Dendritic cell treated with granulocyte-macrophage colony-stimulating factor and Interleukin-4, amounts not matched to agents 40 ng/mL and 50 ng/mL, for 4 days (primary cell): ENCODE measurements around the gene UBQLN2.
"Not testable (repeated sequence)": the region's sequence is repeated elsewhere in the genome, so short reads cannot be mapped to it uniquely, and the experiment has no call there.

Experiments
- H3K27ac Mint-ChIP-seq: one replicate; pipeline ENCODE4 v1.8.0; 2022; ENCODE audit warnings: mild to moderate bottlenecking, mixed read lengths
- H3K27me3 Mint-ChIP-seq: one replicate; pipeline ENCODE4 v1.8.0; 2022; ENCODE audit warnings: mild to moderate bottlenecking, mixed read lengths
- H3K36me3 Mint-ChIP-seq: one replicate; pipeline ENCODE4 v1.8.0; 2022; ENCODE audit warnings: low read depth, mixed read lengths
- H3K4me1 Mint-ChIP-seq: one replicate; pipeline ENCODE4 v1.8.0; 2022; ENCODE audit warnings: low read depth, mixed read lengths
- H3K4me3 Mint-ChIP-seq: one replicate; pipeline ENCODE4 v1.8.0; 2022; ENCODE audit warnings: mild to moderate bottlenecking, moderate library complexity, mixed read lengths
- H3K9me3 Mint-ChIP-seq: one replicate; pipeline ENCODE4 v1.8.0; 2022; ENCODE audit warnings: mixed read lengths
- intact Hi-C: fragments of 100-400 bp; cut with micrococcal nuclease; formaldehyde crosslinking; loops from one replicate; pipeline ENCODE4 v1.15.0; 2022

Gene UBQLN2

GRCh38 chrX:56563231-56564161, at the start of gene UBQLN2:
UBQLN2 (plus strand) TSS chrX:56563627; CDS start chrX:56563874, 247 bp downstream.
- peaks cover 20% of the 10 kb centered on the region for H3K36me3 Mint-ChIP-seq
- peak within 1 kb of the TSS; percentile 97 for H3K27ac Mint-ChIP-seq
- no peaks in the 10 kb centered on the region for H3K27me3 Mint-ChIP-seq
- intact Hi-C loops, result loop anchor here (5.0 to 10.0 kb wide), 2 partner anchors 169 to 849 kb away; partner anchors contain the start of gene RRAGB
- peaks cover 15% of the 10 kb centered on the region for H3K4me1 Mint-ChIP-seq
- H3K4me3 Mint-ChIP-seq, result peak within 1 kb of the TSS; percentile 92
- no peaks in the 10 kb centered on the region for H3K9me3 Mint-ChIP-seq

GRCh38 chrX:56519642-56520041, 43.8 kb upstream of the UBQLN2 start:
- Mint-ChIP-seq H3K27ac (no peak overlapping the region), H3K9me3 (peaks cover 8% of the 10 kb centered on the region)

GRCh38 chrX:56529482-56530007, 33.9 kb upstream of the UBQLN2 start:
- H3K4me1 Mint-ChIP-seq, intact Hi-C loops, H3K27me3 Mint-ChIP-seq, H3K4me3 Mint-ChIP-seq, H3K27ac Mint-ChIP-seq, H3K36me3 Mint-ChIP-seq, H3K9me3 Mint-ChIP-seq: not testable (repeated sequence)

More at GRCh38 chrX:56519642-56520041, 43.8 kb upstream of the UBQLN2 start:
- Mint-ChIP-seq H3K4me3 (no peak overlapping the region), H3K4me1 (no peaks in the 10 kb centered on the region), H3K36me3 (no peaks in the 10 kb centered on the region), H3K27me3 (no peaks in the 10 kb centered on the region)
- intact Hi-C loops, result no loop called here

GRCh38 chrX:56530011-56530410, 33.4 kb upstream of the UBQLN2 start:
- H3K27me3 Mint-ChIP-seq, result no peaks in the 10 kb centered on the region
- no peak overlapping the region for H3K27ac Mint-ChIP-seq
- no peak overlapping the region for H3K4me3 Mint-ChIP-seq
- no peaks in the 10 kb centered on the region for H3K36me3 Mint-ChIP-seq
- H3K4me1 Mint-ChIP-seq, result no peaks in the 10 kb centered on the region
- no peaks in the 10 kb centered on the region for H3K9me3 Mint-ChIP-seq
- intact Hi-C loops, result no loop called here

- H3K36me3 Mint-ChIP-seq, result no peaks in the 10 kb centered on the region
- no peak overlapping the region for H3K27ac Mint-ChIP-seq
- H3K27me3 Mint-ChIP-seq, result no peaks in the 10 kb centered on the region
- no peak overlapping the region for H3K4me3 Mint-ChIP-seq
- intact Hi-C loops, result no loop called here
- no peaks in the 10 kb centered on the region for H3K4me1 Mint-ChIP-seq
- peaks cover 20% of the 10 kb centered on the region for H3K9me3 Mint-ChIP-seq
Observed at GRCh38 chrX:56550667-56551066, 12.8 kb upstream of the UBQLN2 start.

- H3K4me1 Mint-ChIP-seq, result no peaks in the 10 kb centered on the region
- no peaks in the 10 kb centered on the region for H3K27me3 Mint-ChIP-seq
- intact Hi-C loops, result no loop called here
- H3K27ac Mint-ChIP-seq, result no peak overlapping the region
- H3K36me3 Mint-ChIP-seq, result no peaks in the 10 kb centered on the region
- peaks cover under 1% of the 10 kb centered on the region for H3K9me3 Mint-ChIP-seq
- H3K4me3 Mint-ChIP-seq, result no peak overlapping the region
Observed at GRCh38 chrX:56554870-56555269, 8.6 kb upstream of the UBQLN2 start.

- H3K27ac Mint-ChIP-seq, result no peak overlapping the region
- intact Hi-C loops, result no loop called here
- no peaks in the 10 kb centered on the region for H3K27me3 Mint-ChIP-seq
- H3K4me3 Mint-ChIP-seq, result no peak overlapping the region
- no peaks in the 10 kb centered on the region for H3K36me3 Mint-ChIP-seq
- no peaks in the 10 kb centered on the region for H3K9me3 Mint-ChIP-seq
- H3K4me1 Mint-ChIP-seq, result no peaks in the 10 kb centered on the region
Observed at GRCh38 chrX:56557376-56557929, 6.0 kb upstream of the UBQLN2 start.

GRCh38 chrX:56564164-56564885, 898 bp downstream of the UBQLN2 start:
- intact Hi-C loops, result loop anchor here (5.0 to 10.0 kb wide), 2 partner anchors 168 to 850 kb away; partner anchors contain the start of gene RRAGB
- Mint-ChIP-seq H3K27ac (peak overlapping the region; percentile 97), H3K27me3 (no peaks in the 10 kb centered on the region), H3K36me3 (peaks cover 23% of the 10 kb centered on the region), H3K4me3 (peak overlapping the region; percentile 92), H3K4me1 (peaks cover 20% of the 10 kb centered on the region), H3K9me3 (no peaks in the 10 kb centered on the region)

- Mint-ChIP-seq H3K36me3 (peaks cover 23% of the 10 kb centered on the region), H3K4me3 (peak overlapping the region; percentile 92), H3K27ac (peak overlapping the region; percentile 97), H3K27me3 (no peaks in the 10 kb centered on the region), H3K4me1 (peaks cover 20% of the 10 kb centered on the region), H3K9me3 (no peaks in the 10 kb centered on the region)
- intact Hi-C loops, result loop anchor here (5.0 to 10.0 kb wide), 2 partner anchors 167 to 850 kb away; partner anchors contain the start of gene RRAGB
Observed at GRCh38 chrX:56564921-56565840, 1.8 kb downstream of the UBQLN2 start.

- H3K27me3 Mint-ChIP-seq, result no peaks in the 10 kb centered on the region
- peaks cover 18% of the 10 kb centered on the region for H3K4me1 Mint-ChIP-seq
- H3K36me3 Mint-ChIP-seq, result peaks cover 18% of the 10 kb centered on the region
- no peak overlapping the region for H3K27ac Mint-ChIP-seq
- intact Hi-C loops, result loop anchor here (10.0 kb wide), 1 partner anchor 855 kb away; the partner anchor contains the start of gene RRAGB
- H3K9me3 Mint-ChIP-seq, result no peaks in the 10 kb centered on the region
- H3K4me3 Mint-ChIP-seq, result no peak overlapping the region
Observed at GRCh38 chrX:56569378-56570057, 6.1 kb downstream of the UBQLN2 start.

GRCh38 chrX:56572975-56573374, 9.5 kb downstream of the UBQLN2 start:
- H3K9me3 Mint-ChIP-seq, result no peaks in the 10 kb centered on the region
- intact Hi-C loops, result no loop called here
- H3K27ac Mint-ChIP-seq, result no peak overlapping the region
- H3K4me1 Mint-ChIP-seq, result peaks cover 12% of the 10 kb centered on the region
- H3K27me3 Mint-ChIP-seq, result no peaks in the 10 kb centered on the region
- no peak overlapping the region for H3K4me3 Mint-ChIP-seq
- peaks cover 24% of the 10 kb centered on the region for H3K36me3 Mint-ChIP-seq

GRCh38 chrX:56574861-56575260, 11.4 kb downstream of the UBQLN2 start:
- H3K4me1 Mint-ChIP-seq, result peaks cover 10% of the 10 kb centered on the region
- no peak overlapping the region for H3K27ac Mint-ChIP-seq
- no peak overlapping the region for H3K4me3 Mint-ChIP-seq
- peaks cover 34% of the 10 kb centered on the region for H3K36me3 Mint-ChIP-seq
- H3K27me3 Mint-ChIP-seq, result no peaks in the 10 kb centered on the region
- H3K9me3 Mint-ChIP-seq, result peaks cover 5% of the 10 kb centered on the region
- intact Hi-C loops, result no loop called here
